ENCODE results near the gene FUT4.

- no peak for TF ChIP-seq POLR2AphosphoS5 (IDR thresholded peaks at IDR 0.05; ENCODE audit: borderline replicate concordance, low read depth, low read length)
- no peak for TF ChIP-seq EZH2 (IDR thresholded peaks at IDR 0.05)
- no peak for TF ChIP-seq FOXP2 (optimal IDR thresholded peaks at IDR 0.05; ENCODE audit: control extremely low read depth, extremely low read length, insufficient read depth)
Observed at GRCh38 chr11:94525546-94526324, 18.0 kb upstream of the FUT4 start.
